Liver (tissue), 9 donors: ENCODE results near the gene CD300LD. TPM values are rescaled to one million over a fixed set of nuclear protein-coding genes. Genes with fewer than 3 reads are reported as not detected.

Experiments used
- DNase-seq: peaks from one replicate; pipeline ENCODE4 v3.0.0-alpha.2; 2017; ENCODE audit warnings: low spot score
- H3K27ac ChIP-seq, 2 donors: one replicate each; pipeline ENCODE4 v1.7.0; 2013; ENCODE audit warnings: inconsistent platforms in 2 of 2, low read length in 2 of 2, control low read depth in 1 of 2, low read depth in 1 of 2, mild to moderate bottlenecking in 1 of 2
- H3K27me3 ChIP-seq, 4 donors: one replicate each; pipeline versions ENCODE4 v1.6.1 to v1.7.0; 2013; ENCODE audit warnings: low read length in 3 of 4, inconsistent platforms in 1 of 4, mild to moderate bottlenecking in 1 of 4, moderate library complexity in 1 of 4; ENCODE audit not compliant: control insufficient read depth in 4 of 4, insufficient read depth in 4 of 4
- H3K36me3 ChIP-seq, 4 donors: one replicate each; pipeline versions ENCODE4 v1.6.1 to v1.7.0; 2013; ENCODE audit warnings: low read length in 3 of 4, mild to moderate bottlenecking in 3 of 4, low read depth in 1 of 4, moderate library complexity in 1 of 4; ENCODE audit not compliant: control insufficient read depth in 4 of 4, insufficient read depth in 3 of 4
- H3K4me1 ChIP-seq, 4 donors: one replicate each; pipeline versions ENCODE4 v1.6.1 to v1.7.0; 2013; ENCODE audit warnings: low read length in 3 of 4, mild to moderate bottlenecking in 3 of 4, moderate library complexity in 1 of 4; ENCODE audit not compliant: control insufficient read depth in 4 of 4, insufficient read depth in 4 of 4
- H3K4me3 ChIP-seq, 3 donors: one replicate each; pipeline versions ENCODE4 v1.6.1 to v1.7.0; 2013; ENCODE audit warnings: low read length in 3 of 3, control low read depth in 1 of 3, low read depth in 1 of 3, mild to moderate bottlenecking in 1 of 3
- H3K9ac ChIP-seq, 2 donors: one replicate each; pipeline ENCODE4 v1.7.0; 2013; ENCODE audit warnings: low read length in 2 of 2, mild to moderate bottlenecking in 2 of 2, moderate library complexity in 2 of 2, control low read depth in 1 of 2, low read depth in 1 of 2
- H3K9me3 ChIP-seq, 4 donors: one replicate each; pipeline versions ENCODE4 v1.6.1 to v1.7.0; 2013; ENCODE audit warnings: low read length in 3 of 4; ENCODE audit not compliant: control insufficient read depth in 4 of 4
- ATF3 ChIP-seq: IDR thresholded peaks from 2 replicates; pipeline ENCODE4 v1.6.1; 2016; ENCODE audit warnings: antibody characterized with exemption
- CTCF ChIP-seq: fragments of 150-350 bp; IDR thresholded peaks from 2 replicates; pipeline ENCODE4 v1.5.1; 2017; ENCODE audit warnings: improper control_type of control experiment, low read depth, low read length; ENCODE audit not compliant: missing input control
- EGR1 ChIP-seq, 2 donors: IDR thresholded peaks; 2 replicates each; pipeline ENCODE4 v1.6.1; 2016 to 2018; ENCODE audit warnings: antibody characterized with exemption in 2 of 2, low read depth in 2 of 2
- FOXA1 ChIP-seq: IDR thresholded peaks from 2 replicates; pipeline ENCODE4 v1.6.1; 2016; ENCODE audit warnings: antibody characterized with exemption
- FOXA2 ChIP-seq: IDR thresholded peaks from 2 replicates; pipeline ENCODE4 v1.6.1; 2016; ENCODE audit warnings: antibody characterized with exemption
- GABPA ChIP-seq, 2 donors: IDR thresholded peaks in 1 of 2; conservative IDR thresholded peaks in 1 of 2; 2 replicates each; pipeline ENCODE4 v1.6.1; 2016; ENCODE audit warnings: antibody characterized with exemption in 2 of 2, mild to moderate bottlenecking in 1 of 2, moderate library complexity in 1 of 2
- HNF4A ChIP-seq, 2 donors: conservative IDR thresholded peaks; 2 replicates each; pipeline ENCODE4 v1.6.1; 2016; ENCODE audit warnings: antibody characterized with exemption in 2 of 2, mild to moderate bottlenecking in 2 of 2
- HNF4G ChIP-seq: IDR thresholded peaks from 2 replicates; pipeline ENCODE4 v1.6.1; 2016; ENCODE audit warnings: antibody characterized with exemption
- JUND ChIP-seq, 2 donors: IDR thresholded peaks; 2 replicates each; pipeline ENCODE4 v1.6.1; 2016; ENCODE audit warnings: antibody characterized with exemption in 2 of 2
- MAX ChIP-seq: IDR thresholded peaks from 2 replicates; pipeline ENCODE4 v1.6.1; 2016; ENCODE audit warnings: antibody characterized with exemption
- NR2F2 ChIP-seq: IDR thresholded peaks from 2 replicates; pipeline ENCODE4 v1.6.1; 2016; ENCODE audit warnings: antibody characterized with exemption
- RAD21 ChIP-seq, 2 donors: IDR thresholded peaks; 2 replicates each; pipeline ENCODE4 v1.6.1; 2016; ENCODE audit warnings: antibody characterized with exemption in 2 of 2, mild to moderate bottlenecking in 2 of 2
- REST ChIP-seq: IDR thresholded peaks from 2 replicates; pipeline ENCODE4 v1.6.1; 2016; ENCODE audit warnings: antibody characterized with exemption, mild to moderate bottlenecking
- RXRA ChIP-seq, 2 donors: IDR thresholded peaks; 2 replicates each; pipeline ENCODE4 v1.6.1; 2017 to 2018; ENCODE audit warnings: antibody characterized with exemption in 2 of 2, mild to moderate bottlenecking in 1 of 2
- SP1 ChIP-seq: IDR thresholded peaks from 2 replicates; pipeline ENCODE4 v1.6.1; 2018; ENCODE audit warnings: antibody characterized with exemption, mild to moderate bottlenecking
- TAF1 ChIP-seq: conservative IDR thresholded peaks from 2 replicates; pipeline ENCODE4 v1.6.1; 2016; ENCODE audit warnings: antibody characterized with exemption, mild to moderate bottlenecking
- YY1 ChIP-seq: IDR thresholded peaks from 2 replicates; pipeline ENCODE4 v1.6.1; 2016; ENCODE audit warnings: antibody characterized with exemption, mild to moderate bottlenecking
- ZBTB33 ChIP-seq: IDR thresholded peaks from 2 replicates; pipeline ENCODE4 v1.6.1; 2016; ENCODE audit warnings: antibody characterized with exemption
- WGBS: extraction: QIAGEN DNeasy Blood & Tissue Kit; methylation state at CpG from one replicate; pipeline ENCODE4 v1.1.7; 2013; 5-methylcytosine and 5-hydroxymethylcytosine counted together
- polyA plus RNA-seq, 2 donors: library from polyadenylated mRNA; stranded (reverse) in 1 of 2; unstranded in 1 of 2; fragments of 200-250 nt in 1 of 2; fragments of >200 nt in 1 of 2; fragmentation: Nextera tagmentation in 1 of 2; extraction: Ambion mirVana in 1 of 2; gene quantifications; one replicate each; pipeline versions ENCODE4 v1.2.1 to v1.2.3, GENCODE V29; 2013 to 2015
- total RNA-seq, 2 donors: library from RNA; depleted of rRNA; stranded (reverse); fragments of >200 nt; gene quantifications; one replicate each; pipeline ENCODE4 v1.2.3, GENCODE V29; 2014
- donor health status: healthy.
- donor health status: healthy.
- donor health status: healthy.
- donor health status: healthy.
- donor health status: healthy.

CD300LD gene
- total and polyA plus RNA-seq, 4 donors = 0.08 TPM; not detected in 3

- Histone ChIP-seq H3K4me1 (no peaks in the 10 kb centered on the region), H3K9me3 (no peaks in the 10 kb centered on the region), H3K27ac (no peak overlapping the region), H3K4me3 (no peak overlapping the region), H3K36me3 (no peaks in the 10 kb centered on the region), H3K27me3 (peaks cover 0 to 8% (median under 1%) of the 10 kb centered on the region in 4 donors), H3K9ac (no peak overlapping the region)
- 57% methylated on average over 10 of the region's 10 CpGs for WGBS
- no peak for TF ChIP-seq YY1
- no peak for TF ChIP-seq FOXA1
- TF ChIP-seq JUND (IDR thresholded peaks at IDR 0.05) = no peak
- TF ChIP-seq REST = no peak
- no peak for TF ChIP-seq ATF3
- TF ChIP-seq RXRA (IDR thresholded peaks at IDR 0.05) = no peak
- TF ChIP-seq EGR1 (IDR thresholded peaks at IDR 0.05; ENCODE audit: low read depth in 2 of 2) = no peak
- no peak for DNase-seq
These were observed 12.7 kb upstream of the CD300LD start for GRCh38 chr17:74604761-74605160.

- H3K9ac ChIP-seq = no peak overlapping the region
- no peak for TF ChIP-seq ZBTB33
- TF ChIP-seq FOXA1 = no peak
- no peak for TF ChIP-seq HNF4G
- no peak for TF ChIP-seq REST
- no peak for TF ChIP-seq EGR1 (IDR thresholded peaks at IDR 0.05; ENCODE audit: low read depth in 2 of 2)
- TF ChIP-seq CTCF = no peak
- no peak for TF ChIP-seq NR2F2
- TF ChIP-seq MAX = no peak
- no peak for TF ChIP-seq TAF1
- no peak for TF ChIP-seq FOXA2
- no peak for TF ChIP-seq RXRA (IDR thresholded peaks at IDR 0.05)
- no peak for TF ChIP-seq GABPA (IDR thresholded peaks at IDR 0.05 in 1 of 2, conservative IDR thresholded peaks at IDR 0.05 in 1 of 2)
- no peak for TF ChIP-seq ATF3
- no peak for TF ChIP-seq RAD21 (IDR thresholded peaks at IDR 0.05)
- TF ChIP-seq JUND (IDR thresholded peaks at IDR 0.05) = no peak
- no peak for TF ChIP-seq SP1
- TF ChIP-seq YY1 = no peak
- TF ChIP-seq HNF4A (conservative IDR thresholded peaks at IDR 0.05) = no peak
- no peak overlapping the region for H3K4me3 ChIP-seq
- no peak overlapping the region for H3K27ac ChIP-seq
- no peaks in the 10 kb centered on the region for H3K4me1 ChIP-seq
- no peaks in the 10 kb centered on the region for H3K36me3 ChIP-seq
- DNase-seq = no peak
- 79% methylated on average over 6 of the region's 6 CpGs for WGBS
- H3K27me3 ChIP-seq = peaks cover 0 to 8% (median under 1%) of the 10 kb centered on the region in 4 donors
- no peaks in the 10 kb centered on the region for H3K9me3 ChIP-seq
These were observed 12.1 kb upstream of the CD300LD start for GRCh38 chr17:74604200-74604599.
